DOHH2 (cell line): ENCODE data around the gene MOB3C.

Experiments
- H3F3A ChIP-seq: fragments of 200-600 bp; sonication (generic), shearing (Covaris generic); 2 replicates; pipeline ENCODE4 v1.6.0; 2016; ENCODE audit warnings: antibody characterized with exemption, mild to moderate bottlenecking; ENCODE audit not compliant: control insufficient read depth, insufficient read depth
- H3K27ac ChIP-seq: fragments of 200-600 bp; sonication (generic); 2 replicates; pipeline ENCODE4 v1.5.1; 2014; ENCODE audit warnings: low read depth, mild to moderate bottlenecking, low read length, moderate library complexity
- H3K27me3 ChIP-seq: fragments of 200-600 bp; sonication (generic); 2 replicates; pipeline ENCODE4 v1.6.1; 2014; ENCODE audit warnings: mild to moderate bottlenecking, low read length, mixed read lengths; ENCODE audit not compliant: control insufficient read depth
- H3K36me3 ChIP-seq: fragments of 200-600 bp; sonication (generic); 2 replicates; pipeline ENCODE4 v1.6.1; 2014; ENCODE audit warnings: mild to moderate bottlenecking, low read length, moderate library complexity, mixed read lengths; ENCODE audit not compliant: control insufficient read depth
- H3K4me1 ChIP-seq: fragments of 200-600 bp; sonication (generic); 2 replicates; pipeline ENCODE4 v1.6.1; 2014; ENCODE audit warnings: mild to moderate bottlenecking, low read length, mixed read lengths; ENCODE audit not compliant: control insufficient read depth
- H3K4me2 ChIP-seq: fragments of 200-600 bp; sonication (generic); 2 replicates; pipeline ENCODE4 v1.6.0; 2014; ENCODE audit warnings: mild to moderate bottlenecking, low read length, moderate library complexity
- H3K4me3 ChIP-seq: fragments of 200-600 bp; sonication (generic); 2 replicates; pipeline ENCODE4 v1.5.1; 2014; ENCODE audit warnings: mild to moderate bottlenecking, low read length, mixed read lengths
- H3K79me2 ChIP-seq: fragments of 200-600 bp; sonication (generic); 2 replicates; pipeline ENCODE4 v1.6.1; 2014; ENCODE audit warnings: mild to moderate bottlenecking, low read length, mixed read lengths; ENCODE audit not compliant: control insufficient read depth
- H3K9me2 ChIP-seq: fragments of 200-600 bp; sonication (generic); replicated peaks from 2 replicates; pipeline ENCODE4 v1.6.1; 2014; ENCODE audit warnings: mild to moderate bottlenecking, low read length, mixed read lengths; ENCODE audit not compliant: control insufficient read depth
- H3K9me3 ChIP-seq: fragments of 200-600 bp; sonication (generic); 2 replicates; pipeline ENCODE4 v1.6.1; 2014; ENCODE audit warnings: antibody characterized with exemption, low read length, mixed read lengths; ENCODE audit not compliant: control insufficient read depth, insufficient read depth
- H4K20me1 ChIP-seq: fragments of 200-600 bp; sonication (generic); 2 replicates; pipeline ENCODE4 v1.6.0; 2014; ENCODE audit warnings: low read depth, mild to moderate bottlenecking, antibody characterized with exemption, low read length, moderate library complexity; ENCODE audit not compliant: control insufficient read depth, insufficient read depth
- EZH2phosphoT487 ChIP-seq: fragments of 200-600 bp; sonication (generic); IDR thresholded peaks from 2 replicates; pipeline ENCODE4 v1.6.1; 2017; ENCODE audit warnings: borderline replicate concordance, mild to moderate bottlenecking, antibody characterized with exemption, low read length, moderate library complexity, mixed read lengths
- TF ChIP-seq, protein P1 (sequence below): fragments of 200-600 bp; sonication (generic); IDR thresholded peaks from one replicate; pipeline ENCODE4 v1.5.1; 2014; ENCODE audit warnings: antibody characterized with exemption, mild to moderate bottlenecking, low read depth, low read length; ENCODE audit not compliant: poor library complexity, severe bottlenecking

MOB3C gene

DNA sequence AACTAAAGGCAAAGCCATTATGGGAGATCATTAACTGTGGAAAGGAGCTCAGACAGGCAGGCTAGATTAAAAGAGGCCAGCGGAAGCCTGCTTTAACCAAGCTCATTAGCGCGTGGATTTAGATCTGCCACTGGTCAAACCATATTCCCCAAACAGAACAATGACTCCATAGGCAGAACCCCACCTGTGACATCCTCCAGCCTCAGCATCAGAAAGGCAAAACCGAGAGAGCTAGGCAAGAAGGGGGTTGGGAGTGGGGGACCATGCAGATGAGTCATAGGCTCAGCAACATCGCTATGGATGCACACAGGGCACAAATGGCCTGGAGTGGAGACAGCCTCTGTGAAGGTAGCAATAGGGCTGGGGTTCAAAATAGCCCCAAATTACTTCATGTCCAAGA lies 33.1 kb downstream of the MOB3C start:
- Histone ChIP-seq H3K9me3 (no peaks in the 10 kb centered on the region), H3K9me2 (no peaks in the 10 kb centered on the region), H3K27me3 (no peaks in the 10 kb centered on the region), H3K4me3 (no peak overlapping the region), H3K27ac (no peak overlapping the region), H3K36me3 (peaks cover 13% of the 10 kb centered on the region), H3K79me2 (no peaks in the 10 kb centered on the region), H3K4me1 (no peaks in the 10 kb centered on the region), H3K4me2 (no peak overlapping the region), H3F3A (no peaks in the 10 kb centered on the region), H4K20me1 (no peaks in the 10 kb centered on the region)
- TF ChIP-seq EZH2phosphoT487 = no peak
- TF ChIP-seq, protein P1, sequence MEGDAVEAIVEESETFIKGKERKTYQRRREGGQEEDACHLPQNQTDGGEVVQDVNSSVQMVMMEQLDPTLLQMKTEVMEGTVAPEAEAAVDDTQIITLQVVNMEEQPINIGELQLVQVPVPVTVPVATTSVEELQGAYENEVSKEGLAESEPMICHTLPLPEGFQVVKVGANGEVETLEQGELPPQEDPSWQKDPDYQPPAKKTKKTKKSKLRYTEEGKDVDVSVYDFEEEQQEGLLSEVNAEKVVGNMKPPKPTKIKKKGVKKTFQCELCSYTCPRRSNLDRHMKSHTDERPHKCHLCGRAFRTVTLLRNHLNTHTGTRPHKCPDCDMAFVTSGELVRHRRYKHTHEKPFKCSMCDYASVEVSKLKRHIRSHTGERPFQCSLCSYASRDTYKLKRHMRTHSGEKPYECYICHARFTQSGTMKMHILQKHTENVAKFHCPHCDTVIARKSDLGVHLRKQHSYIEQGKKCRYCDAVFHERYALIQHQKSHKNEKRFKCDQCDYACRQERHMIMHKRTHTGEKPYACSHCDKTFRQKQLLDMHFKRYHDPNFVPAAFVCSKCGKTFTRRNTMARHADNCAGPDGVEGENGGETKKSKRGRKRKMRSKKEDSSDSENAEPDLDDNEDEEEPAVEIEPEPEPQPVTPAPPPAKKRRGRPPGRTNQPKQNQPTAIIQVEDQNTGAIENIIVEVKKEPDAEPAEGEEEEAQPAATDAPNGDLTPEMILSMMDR = no peak

GRCh38 chr1:46582972-46583371 lies 33.6 kb downstream of the MOB3C start:
- Histone ChIP-seq H3K9me3 (no peaks in the 10 kb centered on the region), H3K4me2 (no peak overlapping the region), H3K4me3 (no peak overlapping the region), H3F3A (no peaks in the 10 kb centered on the region), H3K9me2 (no peaks in the 10 kb centered on the region), H3K4me1 (no peaks in the 10 kb centered on the region), H3K27me3 (no peaks in the 10 kb centered on the region), H4K20me1 (no peaks in the 10 kb centered on the region), H3K27ac (no peak overlapping the region), H3K79me2 (no peaks in the 10 kb centered on the region), H3K36me3 (peaks cover 13% of the 10 kb centered on the region)
- TF ChIP-seq EZH2phosphoT487 = no peak
- TF ChIP-seq, protein P1 = no peak

- H4K20me1 ChIP-seq = no peaks in the 10 kb centered on the region
- no peak overlapping the region for H3K4me2 ChIP-seq
- peaks cover 13% of the 10 kb centered on the region for H3K36me3 ChIP-seq
- TF ChIP-seq, protein P1 = no peak
- no peak for TF ChIP-seq EZH2phosphoT487
- no peaks in the 10 kb centered on the region for H3F3A ChIP-seq
- H3K27me3 ChIP-seq = no peaks in the 10 kb centered on the region
- no peaks in the 10 kb centered on the region for H3K9me3 ChIP-seq
- H3K4me1 ChIP-seq = no peaks in the 10 kb centered on the region
- no peak overlapping the region for H3K27ac ChIP-seq
- H3K9me2 ChIP-seq = no peaks in the 10 kb centered on the region
- H3K4me3 ChIP-seq = no peak overlapping the region
- no peaks in the 10 kb centered on the region for H3K79me2 ChIP-seq
Measured at GRCh38 chr1:46581681-46582455, 34.7 kb downstream of the MOB3C start.
